Smooth muscle cell (in vitro differentiated cells): ENCODE results near the gene MIDN. TPM values are rescaled to one million over a fixed set of nuclear protein-coding genes. Genes with fewer than 3 reads are reported as not detected.

Experiments
- DNase-seq: peaks from one replicate; lab custom pipeline; 2025; ENCODE audit not compliant: unreplicated experiment; lab: John Stamatoyannopoulos, UW
- H2AFZ ChIP-seq: fragments of 200-600 bp; sonication (generic); 2 replicates; pipeline ENCODE4 v1.6.0; 2016; ENCODE audit warnings: antibody characterized with exemption, low read depth, mild to moderate bottlenecking
- H3F3A ChIP-seq: fragments of 200-600 bp; sonication (generic); 2 replicates; pipeline ENCODE4 v1.6.0; 2017; ENCODE audit warnings: antibody characterized with exemption, low read depth
- H3K27ac ChIP-seq: fragments of 200-600 bp; sonication (generic); 2 replicates; pipeline ENCODE4 v1.5.1; 2016; ENCODE audit warnings: low read depth, mild to moderate bottlenecking
- H3K27me3 ChIP-seq: fragments of 200-600 bp; sonication (generic); 2 replicates; pipeline ENCODE4 v1.6.1; 2016; ENCODE audit warnings: low read depth, mild to moderate bottlenecking
- H3K36me3 ChIP-seq: fragments of 200-600 bp; sonication (generic); 2 replicates; pipeline ENCODE4 v1.5.1; 2016; ENCODE audit warnings: low read depth
- H3K4me1 ChIP-seq: fragments of 200-600 bp; sonication (generic); 2 replicates; pipeline ENCODE4 v1.5.1; 2016; ENCODE audit warnings: low read depth
- H3K4me2 ChIP-seq: fragments of 200-600 bp; sonication (generic); 2 replicates; pipeline ENCODE4 v1.6.0; 2016; ENCODE audit warnings: mild to moderate bottlenecking
- H3K4me3 ChIP-seq: fragments of 200-600 bp; sonication (generic); 2 replicates; pipeline ENCODE4 v1.5.1; 2016; ENCODE audit warnings: mild to moderate bottlenecking
- H3K79me2 ChIP-seq: fragments of 200-600 bp; sonication (generic); 2 replicates; pipeline ENCODE4 v1.6.0; 2016; ENCODE audit warnings: low read depth, mild to moderate bottlenecking
- H3K9ac ChIP-seq: fragments of 200-600 bp; sonication (generic); 2 replicates; pipeline ENCODE4 v1.6.0; 2016; ENCODE audit warnings: low read depth
- H3K9me3 ChIP-seq: fragments of 200-600 bp; sonication (generic); replicated peaks from 2 replicates; pipeline ENCODE4 v1.5.1; 2016; ENCODE audit warnings: low read depth
- H4K20me1 ChIP-seq: fragments of 200-600 bp; sonication (generic); 2 replicates; pipeline ENCODE4 v1.6.0; 2016; ENCODE audit warnings: low read depth
- WGBS: methylation state at CpG from one replicate; pipeline ENCODE4 v1.1.7; 2016; ENCODE audit warnings: low lambda C conversion rate; 5-methylcytosine and 5-hydroxymethylcytosine counted together
- polyA plus RNA-seq: library from polyadenylated mRNA; unstranded; fragments of >200 nt; fragmentation: Nextera tagmentation; extraction: Ambion mirVana; gene quantifications from 2 replicates; pipeline ENCODE4 v1.2.1, GENCODE V29; 2016
- total RNA-seq: library from RNA; depleted of rRNA; stranded (reverse); fragments of >200 nt; gene quantifications from 2 replicates; pipeline ENCODE4 v1.2.3, GENCODE V29; 2014
- TF ChIP-seq, protein P1 (sequence below): fragments of 200-600 bp; sonication (generic); IDR thresholded peaks from 2 replicates; pipeline ENCODE4 v1.5.1; 2017; ENCODE audit warnings: borderline replicate concordance, mild to moderate bottlenecking, antibody characterized with exemption; ENCODE audit not compliant: insufficient read depth, poor library complexity, severe bottlenecking

The MIDN gene
- total and polyA plus RNA-seq, 2 experiments from 2014 or later, result 58.5 to 65.3 TPM

DNA sequence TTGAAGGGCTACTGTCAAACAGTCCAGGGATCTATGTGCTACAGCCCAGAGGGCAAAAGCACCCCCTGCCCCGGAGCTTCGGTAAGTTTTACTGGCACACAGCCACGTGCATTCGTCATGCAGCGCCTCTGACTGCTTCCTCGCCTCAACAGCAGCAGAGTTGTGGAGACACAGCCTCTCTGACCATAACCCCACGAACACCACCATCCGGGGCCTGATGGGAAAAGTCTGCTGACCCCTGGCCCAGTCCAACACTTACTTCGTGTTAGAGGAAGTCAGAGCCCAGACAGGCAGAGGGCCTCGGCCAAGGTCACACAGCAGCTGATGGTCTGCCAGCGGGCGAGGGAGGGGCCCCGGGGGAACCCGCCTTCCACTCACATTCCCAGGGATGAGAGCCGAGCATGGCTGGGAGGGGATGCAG is 15.7 kb upstream of the MIDN start:
- Histone ChIP-seq H3K79me2 (peaks cover 4% of the 10 kb centered on the region), H4K20me1 (peaks cover 49% of the 10 kb centered on the region), H3K4me2 (no peak overlapping the region), H2AFZ (no peak overlapping the region), H3K9me3 (no peaks in the 10 kb centered on the region), H3K9ac (no peak overlapping the region), H3K27ac (no peak overlapping the region), H3K36me3 (no peaks in the 10 kb centered on the region), H3F3A (peaks cover 8% of the 10 kb centered on the region), H3K27me3 (no peaks in the 10 kb centered on the region), H3K4me1 (peaks cover 4% of the 10 kb centered on the region), H3K4me3 (no peak overlapping the region)
- TF ChIP-seq, protein P1, sequence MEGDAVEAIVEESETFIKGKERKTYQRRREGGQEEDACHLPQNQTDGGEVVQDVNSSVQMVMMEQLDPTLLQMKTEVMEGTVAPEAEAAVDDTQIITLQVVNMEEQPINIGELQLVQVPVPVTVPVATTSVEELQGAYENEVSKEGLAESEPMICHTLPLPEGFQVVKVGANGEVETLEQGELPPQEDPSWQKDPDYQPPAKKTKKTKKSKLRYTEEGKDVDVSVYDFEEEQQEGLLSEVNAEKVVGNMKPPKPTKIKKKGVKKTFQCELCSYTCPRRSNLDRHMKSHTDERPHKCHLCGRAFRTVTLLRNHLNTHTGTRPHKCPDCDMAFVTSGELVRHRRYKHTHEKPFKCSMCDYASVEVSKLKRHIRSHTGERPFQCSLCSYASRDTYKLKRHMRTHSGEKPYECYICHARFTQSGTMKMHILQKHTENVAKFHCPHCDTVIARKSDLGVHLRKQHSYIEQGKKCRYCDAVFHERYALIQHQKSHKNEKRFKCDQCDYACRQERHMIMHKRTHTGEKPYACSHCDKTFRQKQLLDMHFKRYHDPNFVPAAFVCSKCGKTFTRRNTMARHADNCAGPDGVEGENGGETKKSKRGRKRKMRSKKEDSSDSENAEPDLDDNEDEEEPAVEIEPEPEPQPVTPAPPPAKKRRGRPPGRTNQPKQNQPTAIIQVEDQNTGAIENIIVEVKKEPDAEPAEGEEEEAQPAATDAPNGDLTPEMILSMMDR, result no peak
- no peak for DNase-seq
- 81% methylated on average over 15 of the region's 15 CpGs for WGBS

DNA sequence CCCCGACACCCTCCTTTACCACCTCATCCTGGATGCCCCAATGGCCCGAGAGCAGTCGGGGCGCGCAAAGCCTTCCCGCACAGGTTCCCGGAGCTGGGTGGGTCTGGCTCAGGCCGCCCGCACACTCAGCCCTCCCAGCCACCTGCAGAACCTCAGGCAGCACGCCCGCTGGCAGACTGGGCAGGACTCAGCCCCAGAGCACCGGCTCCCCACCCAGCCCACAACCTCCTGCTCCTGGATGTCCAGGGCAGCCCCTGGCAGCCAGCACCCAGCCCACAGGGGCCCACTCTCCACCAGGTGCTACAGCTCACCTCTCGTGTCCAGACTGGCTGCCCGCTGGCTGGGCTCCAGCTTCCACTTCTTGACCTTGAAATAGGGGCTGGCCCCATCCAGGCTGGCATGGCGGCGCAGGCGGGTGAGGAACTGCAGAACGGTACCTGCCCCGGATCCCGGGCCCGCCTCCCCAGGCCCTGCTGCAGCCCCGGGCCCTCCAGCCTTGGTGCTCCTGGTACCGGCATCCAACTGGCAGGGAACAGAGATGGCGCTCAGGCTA is 15.2 kb upstream of the MIDN start:
- Histone ChIP-seq H4K20me1 (peaks cover 49% of the 10 kb centered on the region), H3K27ac (no peak overlapping the region), H3K9ac (no peak overlapping the region), H3K4me1 (peaks cover 4% of the 10 kb centered on the region), H3K36me3 (no peaks in the 10 kb centered on the region), H2AFZ (no peak overlapping the region), H3F3A (peaks cover 10% of the 10 kb centered on the region), H3K79me2 (peaks cover 4% of the 10 kb centered on the region), H3K27me3 (no peaks in the 10 kb centered on the region), H3K9me3 (no peaks in the 10 kb centered on the region), H3K4me2 (no peak overlapping the region), H3K4me3 (no peak overlapping the region)
- no peak for DNase-seq
- TF ChIP-seq, protein P1, result no peak
- WGBS, result 96% methylated on average over 17 of the region's 24 CpGs

GRCh38 chr19:1234051-1234954 is 14.1 kb upstream of the MIDN start:
- peaks cover 49% of the 10 kb centered on the region for H4K20me1 ChIP-seq
- peaks cover 20% of the 10 kb centered on the region for H3F3A ChIP-seq
- no peak overlapping the region for H3K27ac ChIP-seq
- DNase-seq, result no peak
- H3K79me2 ChIP-seq, result peaks cover 4% of the 10 kb centered on the region
- no peak overlapping the region for H3K9ac ChIP-seq
- no peak overlapping the region for H3K4me2 ChIP-seq
- TF ChIP-seq, protein P1, result no peak
- H3K9me3 ChIP-seq, result no peaks in the 10 kb centered on the region
- H3K27me3 ChIP-seq, result no peaks in the 10 kb centered on the region
- 96% methylated on average over 39 of the region's 45 CpGs for whole genome bisulfite sequencing
- H3K4me3 ChIP-seq, result no peak overlapping the region
- no peak overlapping the region for H2AFZ ChIP-seq
- H3K36me3 ChIP-seq, result no peaks in the 10 kb centered on the region
- H3K4me1 ChIP-seq, result peaks cover 4% of the 10 kb centered on the region
